ENCODE data around the gene NFATC2. TPM values are rescaled to one million over a fixed set of nuclear protein-coding genes. Genes with fewer than 3 reads are reported as not detected.

NFATC2 gene
- total and polyA plus RNA-seq, 2 experiments from 2014 or later = 0.52 to 0.59 TPM

GRCh38 chr20:51393571-51393970 lies 148.9 kb downstream of the NFATC2 start (continued):
- TF ChIP-seq ZNF462 (CRISPR knock-in tag; IDR thresholded peaks at IDR 0.05) (no peak), REST (IDR thresholded peaks at IDR 0.05; ENCODE audit: unreplicated experiment) (no peak), EZH2 (IDR thresholded peaks at IDR 0.05; ENCODE audit: low read depth, unreplicated experiment) (no peak)

GRCh38 chr20:51392614-51393186 lies 149.8 kb downstream of the NFATC2 start:
- H3K27ac ChIP-seq (ENCODE audit: low read depth) = no peak overlapping the region

More at GRCh38 chr20:51392614-51393186, 149.8 kb downstream of the NFATC2 start:
- Histone ChIP-seq H3K9me2 (ENCODE audit: insufficient read depth) (no peaks in the 10 kb centered on the region), H3K4me1 (ENCODE audit: insufficient read depth) (peaks cover 39% of the 10 kb centered on the region), H2AFZ (no peak overlapping the region), H4K20me1 (replicated peaks; ENCODE audit: insufficient read depth) (no peaks in the 10 kb centered on the region), H3F3A (replicated peaks; ENCODE audit: low read depth) (no peaks in the 10 kb centered on the region), H3K4me3 (no peak overlapping the region), H3K27me3 (ENCODE audit: insufficient read depth) (no peaks in the 10 kb centered on the region), H3K36me3 (ENCODE audit: insufficient read depth) (no peaks in the 10 kb centered on the region), H3K4me2 (no peak overlapping the region), H3K79me2 (replicated peaks; ENCODE audit: insufficient read depth) (no peaks in the 10 kb centered on the region)
- H3K27ac Mint-ChIP-seq = no peak overlapping the region
- no peak for DNase-seq (ENCODE audit: low spot score)
- no peak for TF ChIP-seq NANOG (IDR thresholded peaks at IDR 0.05; ENCODE audit: borderline replicate concordance)
- no peaks in the 10 kb centered on the region for H3K9me3 Mint-ChIP-seq
- H3K36me3 Mint-ChIP-seq (ENCODE audit: low read depth) = no peaks in the 10 kb centered on the region
- no peak overlapping the region for H3K4me3 Mint-ChIP-seq
- ATAC-seq = no peak
- H3K27me3 Mint-ChIP-seq (ENCODE audit: insufficient read depth, low read depth, poor library complexity) = peaks cover 3% of the 10 kb centered on the region
- peaks cover 53% of the 10 kb centered on the region for H3K4me1 Mint-ChIP-seq
